Activated T-cell treated with anti-CD3 and anti-CD28 coated beads, Interleukin-2, amount 50 U/mL, for 4 hours (primary cell): ENCODE data around the gene PRDM1. TPM values are rescaled to one million over a fixed set of nuclear protein-coding genes. Genes with fewer than 3 reads are reported as not detected.

ENCODE experiments used
- ATAC-seq, 2 donors: fragments of 200-7000 bp; cut with Tn5 transposase; one replicate each; pipeline ENCODE4 v1.10.0; 2021
- DNase-seq: peaks from one replicate; pipeline ENCODE4 v3.0.0-alpha.2; 2020
- H3K27me3 Mint-ChIP-seq: one replicate; pipeline ENCODE4 v1.8.0; 2021; ENCODE audit warnings: low read depth, mixed read lengths
- H3K36me3 Mint-ChIP-seq: one replicate; pipeline ENCODE4 v1.8.0; 2022; ENCODE audit warnings: mixed read lengths; ENCODE audit not compliant: insufficient read depth
- H3K4me1 Mint-ChIP-seq: one replicate; pipeline ENCODE4 v1.8.0; 2021; ENCODE audit warnings: low read depth, mixed read lengths
- H3K4me3 Mint-ChIP-seq: one replicate; pipeline ENCODE4 v1.8.0; 2021; ENCODE audit warnings: mild to moderate bottlenecking, moderate library complexity, mixed read lengths
- H3K9me3 Mint-ChIP-seq: one replicate; pipeline ENCODE4 v1.8.0; 2021; ENCODE audit warnings: mixed read lengths
- total RNA-seq, 3 donors: library from RNA; stranded (reverse); gene quantifications; one replicate each; pipeline ENCODE4 v1.2.1, GENCODE V29; 2021

PRDM1 gene
- 10 to 100 TPM; 43.7 to 96.9 (median 86.0) TPM for total RNA-seq

DNA sequence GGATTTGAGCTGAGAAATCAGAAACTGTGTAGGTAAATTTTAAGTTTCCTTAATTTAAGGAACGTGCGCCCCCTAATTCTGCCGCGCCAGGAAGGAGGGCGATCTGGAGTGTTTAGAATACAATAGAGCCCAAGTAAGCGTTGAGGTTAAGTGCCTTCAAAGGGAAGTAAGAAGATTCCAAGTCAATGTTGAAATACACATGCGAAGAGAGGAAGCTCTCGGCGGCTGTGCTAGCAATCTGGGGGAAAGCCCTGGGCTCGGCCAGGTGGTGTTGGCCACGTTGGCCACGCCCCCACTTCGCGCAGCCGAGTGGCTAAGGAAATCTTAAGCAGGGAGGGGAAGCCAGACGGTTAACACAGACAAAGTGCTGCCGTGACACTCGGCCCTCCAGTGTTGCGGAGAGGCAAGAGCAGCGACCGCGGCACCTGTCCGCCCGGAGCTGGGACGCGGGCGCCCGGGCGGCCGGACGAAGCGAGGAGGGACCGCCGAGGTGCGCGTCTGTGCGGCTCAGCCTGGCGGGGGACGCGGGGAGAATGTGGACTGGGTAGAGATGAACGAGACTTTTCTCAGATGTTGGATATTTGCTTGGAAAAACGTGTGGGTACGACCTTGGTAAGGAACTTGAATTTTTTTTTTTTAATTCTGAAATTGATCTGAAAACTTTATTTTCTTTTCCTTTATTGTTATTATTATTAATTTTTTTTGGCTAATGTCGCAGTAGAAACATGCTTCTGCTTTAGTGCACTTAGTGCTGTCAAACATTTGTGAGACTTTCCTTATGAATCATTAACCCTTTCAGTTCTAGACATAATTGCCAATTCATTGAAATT lies at the start of gene PRDM1:
PRDM1 (plus strand) TSS at position 353 of the 830 bp plus-strand sequence; CDS start at position 571, 218 bp downstream.
- Mint-ChIP-seq H3K27me3 (peaks cover 5% of the 10 kb centered on the region), H3K9me3 (no peaks in the 10 kb centered on the region), H3K4me1 (peaks cover 83% of the 10 kb centered on the region), H3K4me3 (peak within 1 kb of the TSS; percentile 91), H3K36me3 (peaks cover 24% of the 10 kb centered on the region)
- ATAC-seq: peak; percentile 66 to 73
- DNase-seq: peak; percentile 68

DNA sequence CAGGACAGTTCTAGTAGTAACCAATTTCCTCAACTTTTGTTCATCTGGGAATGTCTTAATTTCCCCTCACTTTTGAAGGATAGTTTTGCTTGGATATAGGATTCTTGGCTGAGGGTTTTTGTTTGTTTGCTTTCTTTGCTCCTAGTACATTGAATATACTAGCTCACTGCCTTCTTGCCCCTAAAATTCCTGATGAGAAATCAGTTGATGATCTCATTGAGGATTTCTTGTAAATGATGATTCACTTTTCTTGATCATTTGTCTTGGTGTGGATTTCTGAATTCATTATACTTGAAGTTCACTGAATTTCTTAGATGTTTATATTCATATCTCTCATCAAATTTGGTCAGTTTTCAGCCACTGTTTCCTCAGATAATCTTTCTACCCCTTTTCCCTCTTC lies 49.1 kb upstream of the PRDM1 start:
- peaks cover 14% of the 10 kb centered on the region for H3K9me3 Mint-ChIP-seq
- DNase-seq (no peak), ATAC-seq (no peak)
- H3K27me3 Mint-ChIP-seq: no peaks in the 10 kb centered on the region
- no peaks in the 10 kb centered on the region for H3K36me3 Mint-ChIP-seq
- H3K4me1 Mint-ChIP-seq: peaks cover 15% of the 10 kb centered on the region
- peak overlapping the region; percentile 2 for H3K4me3 Mint-ChIP-seq

DNA sequence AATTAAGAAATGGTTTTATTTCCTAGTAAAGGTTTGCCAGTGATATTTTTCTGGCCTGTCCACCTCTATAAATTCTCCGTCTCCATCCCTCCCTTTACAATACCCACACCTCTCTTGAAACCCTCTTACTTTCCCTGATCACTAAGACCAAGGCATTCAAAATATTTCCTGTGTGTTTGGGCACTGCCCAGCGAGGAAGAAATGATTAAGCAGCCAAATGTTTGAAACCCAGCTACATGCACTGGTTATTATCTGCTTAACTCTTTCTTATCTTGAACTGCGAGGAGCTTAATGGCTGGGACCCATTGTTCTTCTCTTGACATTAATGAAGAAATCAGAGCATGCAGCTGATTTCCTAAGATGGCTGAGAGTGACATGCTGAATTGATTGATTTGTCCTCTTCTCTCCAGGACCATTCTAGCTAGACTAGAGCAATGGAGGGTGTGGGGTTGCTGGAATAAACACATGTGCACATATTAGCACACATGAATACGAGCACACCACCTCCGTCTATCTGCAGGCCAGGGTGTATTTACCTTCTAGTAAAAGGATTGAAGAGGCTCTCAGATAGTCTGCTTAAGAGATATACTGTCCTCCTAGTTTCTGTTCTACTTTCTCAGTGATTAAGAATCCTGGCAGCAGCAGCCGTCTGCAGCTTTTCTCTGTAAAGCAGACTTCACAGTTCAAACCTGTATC lies 46.1 kb upstream of the PRDM1 start:
- ATAC-seq (no peak), DNase-seq (no peak)
- H3K36me3 Mint-ChIP-seq: no peaks in the 10 kb centered on the region
- H3K4me3 Mint-ChIP-seq: no peak overlapping the region
- H3K27me3 Mint-ChIP-seq: peaks cover 1% of the 10 kb centered on the region
- peaks cover 13% of the 10 kb centered on the region for H3K4me1 Mint-ChIP-seq
- peaks cover 14% of the 10 kb centered on the region for H3K9me3 Mint-ChIP-seq

DNA sequence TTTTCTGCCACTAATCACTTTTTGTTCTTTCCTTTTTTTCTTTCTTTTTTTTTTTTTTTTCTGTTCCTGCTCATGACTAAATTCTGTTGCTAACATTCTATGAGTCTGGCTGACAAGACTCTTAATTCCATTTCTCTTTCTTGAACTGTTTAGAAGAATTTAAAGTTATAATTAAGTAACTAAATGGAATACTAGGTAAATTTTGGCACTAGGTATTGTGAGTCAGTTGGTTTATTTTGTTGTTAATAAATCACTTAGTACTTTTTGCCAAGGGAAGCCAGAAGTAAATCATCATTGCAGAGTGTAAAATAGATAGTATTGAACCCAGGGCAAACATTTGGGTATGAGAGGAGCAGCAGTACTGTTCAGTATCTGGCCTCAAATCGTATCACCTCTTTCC lies 42.0 kb upstream of the PRDM1 start:
- DNase-seq (no peak), ATAC-seq (no peak)
- Mint-ChIP-seq H3K4me1 (no peaks in the 10 kb centered on the region), H3K9me3 (no peaks in the 10 kb centered on the region), H3K4me3 (no peak overlapping the region), H3K36me3 (no peaks in the 10 kb centered on the region), H3K27me3 (peaks cover 1% of the 10 kb centered on the region)

DNA sequence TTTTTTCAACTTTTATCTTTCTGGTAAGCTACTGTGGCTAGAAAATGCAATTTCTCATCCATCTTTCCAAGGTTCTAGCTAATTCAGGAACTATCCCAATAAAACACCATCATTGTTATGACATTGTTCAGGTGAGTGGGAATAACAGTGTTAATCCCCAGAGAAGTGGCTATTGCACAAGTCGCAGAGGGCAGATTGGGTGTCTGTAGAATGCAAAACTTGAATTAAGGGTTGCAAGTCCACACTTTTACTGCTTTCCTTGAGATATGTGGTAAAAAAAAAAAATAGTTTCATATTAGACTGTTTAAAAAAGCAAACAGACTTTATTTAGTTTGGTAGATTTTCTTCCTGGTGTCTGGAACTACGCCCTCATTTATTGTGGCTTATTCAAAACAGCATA lies 41.1 kb upstream of the PRDM1 start:
- H3K36me3 Mint-ChIP-seq: no peaks in the 10 kb centered on the region
- H3K27me3 Mint-ChIP-seq: peaks cover 1% of the 10 kb centered on the region
- ATAC-seq: no peak
- no peaks in the 10 kb centered on the region for H3K4me1 Mint-ChIP-seq
- no peak for DNase-seq
- H3K9me3 Mint-ChIP-seq: no peaks in the 10 kb centered on the region
- H3K4me3 Mint-ChIP-seq: no peak overlapping the region

DNA sequence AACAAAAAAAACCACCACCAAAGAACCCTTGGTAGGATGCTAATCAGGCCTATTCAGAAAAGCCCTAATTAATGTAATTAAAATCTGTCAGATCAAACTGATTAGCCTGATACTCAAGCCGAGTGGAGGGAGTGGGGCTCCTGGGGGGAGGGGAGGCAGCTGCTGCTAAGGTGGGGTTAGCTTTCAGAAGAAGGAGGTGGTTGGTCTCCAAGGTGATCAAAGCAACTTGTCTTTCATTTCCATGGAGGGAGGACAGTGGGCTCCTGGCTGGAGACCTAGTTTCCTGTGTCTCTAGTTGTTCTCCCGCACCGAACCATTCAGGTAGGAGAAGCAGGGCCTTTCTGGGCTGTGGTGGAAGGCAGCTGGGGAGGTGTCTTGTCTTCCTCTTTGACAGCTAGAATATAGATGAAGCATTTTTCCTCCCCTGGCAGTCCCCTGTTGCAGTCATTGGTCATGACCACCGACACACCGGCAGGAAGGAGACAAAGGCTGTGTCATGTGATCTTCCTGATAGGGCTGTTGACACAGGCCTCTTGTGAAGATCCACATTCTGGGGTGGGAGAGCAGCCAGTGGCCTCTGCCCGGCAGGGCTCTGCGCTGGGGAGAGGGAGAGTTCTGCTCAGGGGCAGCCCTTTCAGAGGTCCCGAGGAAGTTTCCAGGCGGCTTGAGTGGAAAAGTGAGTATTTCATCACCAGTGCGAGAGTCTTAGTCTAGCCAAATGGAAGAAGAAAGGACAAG lies 39.9 kb upstream of the PRDM1 start:
- Mint-ChIP-seq H3K27me3 (peaks cover 1% of the 10 kb centered on the region), H3K4me1 (peaks cover 2% of the 10 kb centered on the region), H3K9me3 (no peaks in the 10 kb centered on the region), H3K4me3 (no peak overlapping the region), H3K36me3 (no peaks in the 10 kb centered on the region)
- ATAC-seq (no peak), DNase-seq (no peak)

DNA sequence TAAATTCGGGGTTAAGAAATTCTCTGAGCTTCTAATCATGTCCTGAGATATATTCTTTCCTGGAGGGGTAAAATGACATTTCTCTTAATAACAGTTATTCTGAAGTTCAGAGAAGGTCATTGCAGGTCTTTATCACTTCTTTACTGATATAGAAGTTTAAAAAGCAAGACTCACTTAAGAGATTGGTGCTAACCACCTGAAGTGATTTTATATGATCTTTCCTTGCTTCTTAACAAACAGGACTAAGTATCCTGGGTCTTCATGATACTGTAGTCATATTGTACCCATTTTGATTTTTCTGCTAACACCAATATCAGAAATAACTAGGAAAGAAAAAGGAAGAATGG lies 39.3 kb upstream of the PRDM1 start:
- Mint-ChIP-seq H3K4me3 (no peak overlapping the region), H3K4me1 (peaks cover 2% of the 10 kb centered on the region), H3K36me3 (no peaks in the 10 kb centered on the region), H3K27me3 (peaks cover 1% of the 10 kb centered on the region), H3K9me3 (no peaks in the 10 kb centered on the region)
- no peak for DNase-seq
- no peak for ATAC-seq

DNA sequence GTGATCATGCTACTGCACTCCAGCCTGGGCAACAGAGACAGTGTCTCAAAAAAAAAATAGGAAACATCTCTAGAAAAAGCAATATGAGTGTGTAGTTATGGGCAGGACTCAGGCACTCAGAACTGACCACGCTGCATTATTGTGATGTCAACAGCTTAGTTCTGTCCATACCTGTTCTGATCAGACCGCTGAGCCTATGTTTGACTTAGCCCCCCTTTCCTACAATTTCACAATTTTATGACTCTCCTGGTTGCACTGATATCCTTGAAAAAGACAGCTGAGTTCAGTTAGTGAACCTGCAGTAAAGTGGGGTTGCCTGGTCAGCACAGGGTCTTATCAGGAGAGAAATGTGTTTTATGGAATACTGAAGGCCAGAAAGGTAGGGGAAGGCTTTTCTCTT lies 37.8 kb upstream of the PRDM1 start:
- no peaks in the 10 kb centered on the region for H3K9me3 Mint-ChIP-seq
- DNase-seq: no peak
- no peak overlapping the region for H3K4me3 Mint-ChIP-seq

DNA sequence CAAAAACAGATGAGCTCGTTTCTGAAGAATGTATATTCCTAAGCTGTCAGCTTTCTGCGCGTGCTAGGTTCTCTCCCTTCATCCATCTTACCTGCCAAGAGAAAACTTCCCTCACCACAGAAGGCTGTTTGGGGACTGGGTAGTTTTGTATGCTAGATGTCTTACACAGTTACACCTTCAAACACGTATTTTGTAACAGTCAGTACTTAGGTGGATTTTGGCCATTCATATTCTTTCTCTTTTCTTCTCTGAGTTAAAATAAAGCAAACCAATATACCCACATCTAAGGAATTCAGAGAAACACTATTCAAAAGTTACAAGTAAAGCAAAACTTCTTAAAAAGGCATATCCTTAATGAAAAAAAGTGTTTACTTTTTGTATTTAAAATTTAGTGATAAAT lies 35.6 kb upstream of the PRDM1 start:
- no peaks in the 10 kb centered on the region for H3K9me3 Mint-ChIP-seq
- ATAC-seq: no peak
- H3K27me3 Mint-ChIP-seq: no peaks in the 10 kb centered on the region
- no peak overlapping the region for H3K4me3 Mint-ChIP-seq
- no peaks in the 10 kb centered on the region for H3K36me3 Mint-ChIP-seq
- no peak for DNase-seq
- H3K4me1 Mint-ChIP-seq: peaks cover 6% of the 10 kb centered on the region

More for the DNA sequence above, 37.8 kb upstream of the PRDM1 start:
- peaks cover 2% of the 10 kb centered on the region for H3K4me1 Mint-ChIP-seq
- H3K27me3 Mint-ChIP-seq: peaks cover 1% of the 10 kb centered on the region
- ATAC-seq: no peak
- no peaks in the 10 kb centered on the region for H3K36me3 Mint-ChIP-seq

DNA sequence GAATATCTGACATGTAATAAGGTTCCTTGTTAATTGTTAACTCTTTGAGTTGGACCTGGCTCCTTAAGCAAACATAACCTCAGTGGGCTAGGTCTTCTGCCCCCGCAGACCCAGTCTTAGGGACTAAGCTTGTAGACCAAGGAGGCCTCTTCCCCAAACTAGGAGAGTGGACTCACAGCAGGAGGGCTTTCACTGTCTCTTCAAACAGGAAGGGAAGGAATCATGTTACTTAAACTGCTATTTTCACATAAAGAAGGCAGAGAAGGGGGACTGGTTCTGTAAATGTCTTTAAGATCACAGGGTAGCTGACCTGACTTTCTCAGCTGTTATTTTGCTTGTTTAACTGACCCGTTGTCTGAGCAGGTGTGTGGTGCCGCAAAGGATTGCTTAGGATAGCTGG lies 34.9 kb upstream of the PRDM1 start:
- Mint-ChIP-seq H3K36me3 (no peaks in the 10 kb centered on the region), H3K27me3 (no peaks in the 10 kb centered on the region), H3K9me3 (no peaks in the 10 kb centered on the region)

DNA sequence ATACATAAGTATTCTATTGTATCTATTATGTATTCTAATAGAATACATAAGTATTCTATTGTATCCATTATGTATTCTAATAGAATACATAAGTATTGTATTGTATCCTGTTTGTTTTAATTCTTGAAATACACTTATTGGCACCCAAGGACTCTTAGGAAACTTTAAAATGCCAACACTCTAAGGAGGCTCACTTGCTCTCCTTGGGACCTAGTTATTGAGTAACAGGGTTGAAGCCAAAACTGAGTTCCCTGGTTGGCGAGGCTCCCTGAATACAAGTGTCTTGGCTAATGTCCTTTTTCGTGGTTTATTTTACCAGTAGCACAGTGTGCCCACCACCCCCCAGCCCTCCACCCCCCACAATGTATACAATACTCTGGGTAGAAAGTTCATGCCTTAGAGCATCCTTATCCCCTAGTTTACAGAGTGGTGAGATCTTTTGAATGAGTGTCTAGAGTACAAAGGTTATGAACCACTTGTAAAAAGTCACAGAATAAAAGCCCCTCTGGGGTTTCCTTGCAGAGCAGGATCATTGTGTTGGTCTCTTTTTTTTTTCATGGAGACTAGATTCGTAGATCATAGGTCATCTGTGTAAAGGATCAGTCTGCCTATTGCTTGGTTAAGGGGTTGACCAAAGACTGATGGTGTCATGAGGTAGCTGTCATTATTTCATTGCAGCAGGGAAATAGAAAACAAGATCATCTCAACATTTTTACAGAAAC lies 32.5 kb upstream of the PRDM1 start:
- Mint-ChIP-seq H3K27me3 (no peaks in the 10 kb centered on the region), H3K9me3 (no peaks in the 10 kb centered on the region), H3K4me3 (no peak overlapping the region), H3K36me3 (no peaks in the 10 kb centered on the region), H3K4me1 (peaks cover 26% of the 10 kb centered on the region)
- no peak for ATAC-seq
- no peak for DNase-seq

More for the DNA sequence above, 34.9 kb upstream of the PRDM1 start:
- H3K4me1 Mint-ChIP-seq: peaks cover 13% of the 10 kb centered on the region
- no peak for ATAC-seq
- no peak for DNase-seq
- no peak overlapping the region for H3K4me3 Mint-ChIP-seq

DNA sequence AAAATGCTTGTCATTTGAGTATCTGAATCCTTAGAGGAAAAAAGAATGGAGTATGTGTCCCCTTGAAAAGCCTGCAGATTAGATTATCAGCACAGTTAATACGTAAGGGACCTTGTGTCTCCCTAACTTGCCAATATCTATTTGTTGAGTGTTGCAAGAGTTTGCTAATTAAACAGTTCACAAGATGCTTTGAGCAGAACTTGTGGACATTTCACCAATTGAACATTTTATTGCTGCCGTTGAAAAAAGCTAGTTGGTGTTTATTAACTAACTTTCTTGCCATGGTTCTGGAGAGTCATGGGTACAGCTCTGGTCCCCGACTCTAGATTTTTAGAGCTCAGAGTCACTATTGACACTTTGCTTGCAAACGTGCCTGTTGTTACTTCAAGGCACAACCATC lies 30.6 kb upstream of the PRDM1 start:
- Mint-ChIP-seq H3K4me1 (peaks cover 25% of the 10 kb centered on the region), H3K9me3 (no peaks in the 10 kb centered on the region), H3K4me3 (no peak overlapping the region), H3K27me3 (no peaks in the 10 kb centered on the region), H3K36me3 (no peaks in the 10 kb centered on the region)
- no peak for DNase-seq
- no peak for ATAC-seq

DNA sequence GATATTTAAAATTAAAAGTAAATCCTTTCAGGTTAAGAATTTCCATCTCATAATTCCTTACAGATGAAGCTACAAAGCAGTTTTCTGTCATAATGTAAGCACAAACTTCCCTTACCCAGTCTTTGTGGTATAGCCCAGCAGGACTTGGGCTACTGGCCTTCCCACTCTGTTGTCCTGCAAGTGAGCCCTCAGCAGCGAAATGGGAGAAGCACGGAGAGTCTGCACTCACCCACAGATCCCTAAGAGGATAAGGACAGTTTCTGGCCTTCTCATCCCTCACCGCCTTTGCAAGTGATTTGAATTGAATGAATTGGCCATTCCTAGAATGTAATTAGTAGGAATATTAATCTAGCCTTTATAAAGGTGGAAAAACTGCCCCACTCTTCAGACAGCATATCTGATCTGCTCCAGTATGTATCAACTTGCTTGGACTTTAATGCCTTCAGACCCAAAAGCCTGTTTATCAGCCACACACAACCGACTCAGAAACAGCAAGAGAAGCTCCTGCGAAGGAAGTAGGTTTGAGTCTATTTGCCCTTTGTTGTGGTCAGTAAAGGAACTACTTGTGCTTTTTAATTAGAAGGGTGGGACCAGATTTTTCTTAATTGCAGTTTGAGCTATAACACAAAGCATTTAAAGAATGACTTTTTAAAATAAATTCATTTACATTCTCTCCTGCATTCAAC lies 29.9 kb upstream of the PRDM1 start:
- peak in 1 of 2 donors; percentile 48 for ATAC-seq
- Mint-ChIP-seq H3K9me3 (no peaks in the 10 kb centered on the region), H3K4me3 (peak overlapping the region; percentile 51), H3K36me3 (no peaks in the 10 kb centered on the region), H3K27me3 (no peaks in the 10 kb centered on the region), H3K4me1 (peaks cover 24% of the 10 kb centered on the region)
- no peak for DNase-seq
